ENCODE data around the gene DNTT.

DNA sequence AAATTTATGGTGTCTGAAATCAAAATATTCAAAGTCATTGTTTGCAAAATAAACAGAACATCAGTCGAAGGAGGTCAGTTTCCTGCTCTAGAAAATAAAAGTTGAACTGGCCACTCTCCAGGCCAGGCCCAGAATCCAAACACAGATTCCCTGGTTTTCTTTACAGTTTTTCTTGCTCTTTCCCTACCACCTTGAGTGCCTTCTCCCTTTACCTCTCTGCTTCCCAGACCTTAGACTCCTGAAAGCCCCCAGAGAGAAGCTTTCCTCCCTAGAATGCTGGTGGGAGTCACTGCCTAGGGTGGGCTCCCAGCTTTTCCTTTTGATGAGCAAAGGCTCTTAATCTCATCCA lies 6.1 kb downstream of the DNTT start:
- TF ChIP-seq, protein P1, sequence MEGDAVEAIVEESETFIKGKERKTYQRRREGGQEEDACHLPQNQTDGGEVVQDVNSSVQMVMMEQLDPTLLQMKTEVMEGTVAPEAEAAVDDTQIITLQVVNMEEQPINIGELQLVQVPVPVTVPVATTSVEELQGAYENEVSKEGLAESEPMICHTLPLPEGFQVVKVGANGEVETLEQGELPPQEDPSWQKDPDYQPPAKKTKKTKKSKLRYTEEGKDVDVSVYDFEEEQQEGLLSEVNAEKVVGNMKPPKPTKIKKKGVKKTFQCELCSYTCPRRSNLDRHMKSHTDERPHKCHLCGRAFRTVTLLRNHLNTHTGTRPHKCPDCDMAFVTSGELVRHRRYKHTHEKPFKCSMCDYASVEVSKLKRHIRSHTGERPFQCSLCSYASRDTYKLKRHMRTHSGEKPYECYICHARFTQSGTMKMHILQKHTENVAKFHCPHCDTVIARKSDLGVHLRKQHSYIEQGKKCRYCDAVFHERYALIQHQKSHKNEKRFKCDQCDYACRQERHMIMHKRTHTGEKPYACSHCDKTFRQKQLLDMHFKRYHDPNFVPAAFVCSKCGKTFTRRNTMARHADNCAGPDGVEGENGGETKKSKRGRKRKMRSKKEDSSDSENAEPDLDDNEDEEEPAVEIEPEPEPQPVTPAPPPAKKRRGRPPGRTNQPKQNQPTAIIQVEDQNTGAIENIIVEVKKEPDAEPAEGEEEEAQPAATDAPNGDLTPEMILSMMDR (IDR thresholded peaks at IDR 0.05; ENCODE audit: insufficient read depth, low read length, poor library complexity, severe bottlenecking): no peak
- no peak for TF ChIP-seq EZH2phosphoT487 (conservative IDR thresholded peaks at IDR 0.05; ENCODE audit: low read length)
